Gastrocnemius medialis (tissue), 4 donors: ENCODE measurements around the gene CCM2. TPM values are rescaled to one million over a fixed set of nuclear protein-coding genes. Genes with fewer than 3 reads are reported as not detected.
"Not testable (repeated sequence)": the region's sequence is repeated elsewhere in the genome, so short reads cannot be mapped to it uniquely, and the experiment has no call there.

ENCODE experiments used
- ATAC-seq, 2 donors: fragments of 150-250 bp; one replicate each; pipeline ENCODE4 v1.9.1; 2016
- DNase-seq, 2 donors: peaks; one replicate each; pipeline ENCODE4 v3.0.0-alpha.2; 2019
- H3K27ac ChIP-seq, 4 donors: fragments of 200-600 bp; sonication (generic); 1 replicate in 1 of 4; 2 replicates in 3 of 4; pipeline ENCODE4 v1.5.1; 2016 to 2018; ENCODE audit warnings: mild to moderate bottlenecking in 2 of 4, moderate library complexity in 1 of 4
- H3K27me3 ChIP-seq, 3 donors: fragments of 200-600 bp; sonication (generic) in 2 of 3; 1 replicate in 1 of 3; 2 replicates in 2 of 3; pipeline versions ENCODE4 v1.5.1 to v1.6.0; 2016 to 2019; ENCODE audit warnings: mild to moderate bottlenecking in 1 of 3, moderate library complexity in 1 of 3
- H3K36me3 ChIP-seq, 2 donors: fragments of 200-600 bp; sonication (generic) in 1 of 2; one replicate each; pipeline ENCODE4 v1.5.1; 2017 to 2018
- H3K4me1 ChIP-seq, 2 donors: fragments of 200-600 bp; sonication (generic) in 1 of 2; one replicate each; pipeline ENCODE4 v1.5.1; 2016 to 2017; ENCODE audit warnings: mild to moderate bottlenecking in 2 of 2
- H3K4me3 ChIP-seq, 4 donors: fragments of 200-600 bp; sonication (generic) in 3 of 4; 1 replicate in 1 of 4; 2 replicates in 3 of 4; pipeline ENCODE4 v1.5.1; 2016 to 2019; ENCODE audit warnings: mild to moderate bottlenecking in 2 of 4
- H3K9me3 ChIP-seq, 3 donors: fragments of 200-600 bp; sonication (generic) in 2 of 3; 1 replicate in 1 of 3; 2 replicates in 2 of 3; pipeline ENCODE4 v1.5.1; 2016 to 2019
- CTCF ChIP-seq, 5 experiments: fragments of 450-650 bp in 3 of 5; fragments of 200-600 bp in 2 of 5; sonication (generic) in 2 of 5; IDR thresholded peaks in 4 of 5; conservative IDR thresholded peaks in 1 of 5; 1 replicate in 4 of 5; 2 replicates in 1 of 5; pipeline ENCODE4 v1.5.1; 2016 to 2019; ENCODE audit warnings: antibody characterized with exemption in 5 of 5, mild to moderate bottlenecking in 3 of 5, moderate library complexity in 3 of 5
- POLR2A ChIP-seq, 2 donors: fragments of 450-650 bp; IDR thresholded peaks; one replicate each; pipeline ENCODE4 v1.6.1; 2017; ENCODE audit warnings: antibody characterized with exemption in 2 of 2, mild to moderate bottlenecking in 2 of 2, moderate library complexity in 2 of 2
- in situ Hi-C, 4 donors: fragments of 200-750 bp; cut with MboI; loops; one replicate each; pipeline versions ENCODE4 v1.15.0 to v1.8.0; 2017; ENCODE audit warnings: low sequenced_read_pairs in 4 of 4
- intact Hi-C: fragments of 100-400 bp; cut with DNase I; formaldehyde crosslinking; loops from one replicate; pipeline ENCODE4 v1.15.1; 2023; ENCODE audit warnings: low total_unique reads
- total RNA-seq, 4 donors: library from RNA; depleted of rRNA; stranded (reverse); fragments of >200 nt; gene quantifications; one replicate each; pipeline versions ENCODE4 v1.1.0 to v1.2.3, GENCODE V29; 2016

Gene CCM2
- total RNA-seq, 4 donors from 2014 or later = 37.7 to 61.8 (median 47.4) TPM

DNA sequence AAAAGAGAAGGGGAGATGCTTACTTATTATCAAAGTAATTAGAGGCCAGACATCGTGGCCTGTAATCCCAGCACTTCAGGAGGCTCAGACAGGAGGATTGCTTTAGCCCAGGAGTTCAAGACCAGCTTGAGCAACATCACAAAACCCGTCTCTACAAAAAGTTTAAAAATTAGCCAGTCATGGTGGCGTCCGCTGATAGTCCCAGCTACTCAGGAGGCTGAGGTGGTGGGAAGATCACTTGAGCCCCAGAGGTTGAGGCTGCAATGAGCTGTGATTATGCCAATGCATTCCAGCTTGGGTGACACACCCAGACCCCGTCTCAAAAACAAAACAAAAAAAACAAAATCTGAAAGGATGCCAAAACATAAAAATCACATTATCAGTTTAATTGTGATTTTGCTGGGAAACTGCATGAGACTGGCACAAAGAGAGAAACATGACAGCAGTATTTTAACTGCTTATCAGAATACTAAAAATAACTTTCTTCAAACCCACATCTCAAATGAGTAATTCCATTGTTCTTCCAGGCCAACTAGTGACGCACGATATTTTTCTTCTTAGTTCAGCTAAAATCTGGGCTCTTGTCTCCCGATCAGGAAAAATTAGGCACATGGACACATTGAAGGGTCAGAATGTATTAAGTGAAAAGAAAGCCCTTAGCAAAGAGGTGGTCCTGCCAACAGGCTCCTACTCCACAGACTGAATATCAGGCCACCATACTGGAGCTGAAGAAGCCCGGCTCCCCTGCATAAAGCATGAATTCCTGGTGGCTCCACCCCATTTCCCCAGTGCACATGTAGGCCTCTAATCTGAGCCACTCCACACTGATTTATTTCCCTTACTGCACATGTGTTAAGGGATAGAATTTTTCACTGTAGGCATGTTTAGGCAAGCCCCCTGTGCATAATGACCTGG, 9.6 kb upstream of the CCM2 start:
- Histone ChIP-seq H3K27me3 (no peaks in the 10 kb centered on the region), H3K27ac (peak overlapping the region in 1 of 4 donors; percentile 8), H3K36me3 (no peaks in the 10 kb centered on the region), H3K9me3 (no peaks in the 10 kb centered on the region), H3K4me3 (no peak overlapping the region), H3K4me1 (peaks cover 11 to 13% of the 10 kb centered on the region in 2 donors)
- ATAC-seq (no peak), DNase-seq (no peak)
- TF ChIP-seq CTCF (IDR thresholded peaks at IDR 0.05 in 4 of 5, conservative IDR thresholded peaks at IDR 0.05 in 1 of 5) (no peak), POLR2A (IDR thresholded peaks at IDR 0.05) (no peak)
- in situ Hi-C loops (loop anchor here in 1 of 4 donors (10.0 kb wide), 2 partner anchors 114 to 406 kb away; partner anchors contain the start of gene TMED4), intact Hi-C loops (no loop called here)

DNA sequence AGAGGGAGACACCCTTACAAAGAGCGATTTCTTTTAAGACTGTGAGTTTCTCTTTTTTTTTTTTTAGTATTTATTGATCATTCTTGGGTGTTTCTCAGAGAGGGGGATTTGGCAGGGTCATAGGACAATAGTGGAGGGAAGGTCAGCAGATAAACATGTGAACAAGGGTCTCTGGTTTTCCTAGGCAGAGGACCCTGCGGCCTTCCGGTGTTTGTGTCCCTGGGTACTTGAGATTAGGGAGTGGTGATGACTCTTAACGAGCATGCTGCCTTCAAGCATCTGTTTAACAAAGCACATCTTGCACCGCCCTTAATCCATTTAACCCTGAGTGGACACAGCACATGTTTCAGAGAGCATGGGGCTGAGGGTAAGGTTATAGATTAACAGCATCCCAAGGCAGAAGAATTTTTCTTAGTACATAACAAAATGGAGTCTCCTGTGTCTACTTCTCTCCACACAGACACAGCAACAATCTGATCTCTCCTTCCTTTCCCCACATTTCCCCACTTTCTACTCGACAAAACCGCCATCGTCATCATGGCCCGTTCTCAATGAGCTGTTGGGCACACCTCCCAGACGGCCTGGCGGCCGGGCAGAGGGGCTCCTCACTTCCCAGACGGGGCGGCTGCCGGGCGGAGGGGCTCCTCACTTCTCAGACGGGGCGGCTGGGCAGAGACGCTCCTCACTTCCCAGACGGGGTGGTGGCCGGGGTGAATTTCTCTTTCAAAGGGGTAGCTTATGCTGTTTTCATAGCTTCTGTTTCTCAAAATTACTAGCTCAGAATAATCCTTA, 7.8 kb upstream of the CCM2 start:
- DNase-seq, H3K4me3 ChIP-seq, H3K27ac ChIP-seq, H3K27me3 ChIP-seq, H3K9me3 ChIP-seq, ATAC-seq, H3K36me3 ChIP-seq, H3K4me1 ChIP-seq, intact Hi-C loops: not testable (repeated sequence)
- in situ Hi-C loops = loop anchor here in 1 of 4 donors (10.0 kb wide), 2 partner anchors 113 to 407 kb away; partner anchors contain the start of gene TMED4

DNA sequence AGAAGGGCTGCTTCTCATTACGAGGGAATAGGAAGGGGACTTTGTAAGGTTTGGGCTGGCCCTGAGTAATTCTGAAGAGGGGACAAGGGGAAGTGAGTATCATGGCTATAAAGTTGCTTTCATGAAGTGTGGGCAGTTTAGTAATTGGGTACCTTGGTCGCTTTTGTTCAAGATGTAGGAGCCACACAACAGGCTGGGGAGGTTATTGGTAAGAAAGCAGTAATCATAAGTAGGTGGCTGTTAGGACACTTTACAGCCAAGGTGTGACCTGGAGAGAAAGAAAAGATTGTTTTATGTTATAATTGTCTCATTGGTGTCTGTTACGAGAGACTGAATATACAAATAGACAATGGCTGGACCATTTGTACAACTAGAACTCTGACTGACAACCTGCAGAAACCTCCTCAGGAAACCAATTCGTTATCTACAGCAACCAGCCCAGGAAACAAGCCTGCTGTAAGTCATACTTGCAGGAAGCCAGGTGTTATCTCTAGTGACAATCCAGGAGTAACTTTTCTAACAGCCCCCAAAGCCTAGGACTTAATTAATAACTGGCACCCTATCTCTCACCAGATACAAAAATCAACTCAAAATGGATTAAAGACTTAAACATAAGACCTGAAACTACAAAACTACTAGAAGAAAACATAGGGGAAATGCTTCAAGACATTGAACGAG, 5.0 kb upstream of the CCM2 start:
- Histone ChIP-seq H3K27ac (no peak overlapping the region), H3K4me1 (peaks cover 0 to 4% of the 10 kb centered on the region in 2 donors), H3K36me3 (no peaks in the 10 kb centered on the region), H3K27me3 (no peaks in the 10 kb centered on the region), H3K4me3 (no peak overlapping the region), H3K9me3 (no peaks in the 10 kb centered on the region)
- TF ChIP-seq CTCF (IDR thresholded peaks at IDR 0.05 in 4 of 5, conservative IDR thresholded peaks at IDR 0.05 in 1 of 5) = no peak
- TF ChIP-seq POLR2A (IDR thresholded peaks at IDR 0.05) = no peak
- no peak for DNase-seq
- no peak for ATAC-seq
- in situ Hi-C loops = loop anchor here in 1 of 4 donors (10.0 kb wide), 2 partner anchors 110 to 410 kb away; partner anchors contain the start of gene TMED4
- intact Hi-C loops = no loop called here

DNA sequence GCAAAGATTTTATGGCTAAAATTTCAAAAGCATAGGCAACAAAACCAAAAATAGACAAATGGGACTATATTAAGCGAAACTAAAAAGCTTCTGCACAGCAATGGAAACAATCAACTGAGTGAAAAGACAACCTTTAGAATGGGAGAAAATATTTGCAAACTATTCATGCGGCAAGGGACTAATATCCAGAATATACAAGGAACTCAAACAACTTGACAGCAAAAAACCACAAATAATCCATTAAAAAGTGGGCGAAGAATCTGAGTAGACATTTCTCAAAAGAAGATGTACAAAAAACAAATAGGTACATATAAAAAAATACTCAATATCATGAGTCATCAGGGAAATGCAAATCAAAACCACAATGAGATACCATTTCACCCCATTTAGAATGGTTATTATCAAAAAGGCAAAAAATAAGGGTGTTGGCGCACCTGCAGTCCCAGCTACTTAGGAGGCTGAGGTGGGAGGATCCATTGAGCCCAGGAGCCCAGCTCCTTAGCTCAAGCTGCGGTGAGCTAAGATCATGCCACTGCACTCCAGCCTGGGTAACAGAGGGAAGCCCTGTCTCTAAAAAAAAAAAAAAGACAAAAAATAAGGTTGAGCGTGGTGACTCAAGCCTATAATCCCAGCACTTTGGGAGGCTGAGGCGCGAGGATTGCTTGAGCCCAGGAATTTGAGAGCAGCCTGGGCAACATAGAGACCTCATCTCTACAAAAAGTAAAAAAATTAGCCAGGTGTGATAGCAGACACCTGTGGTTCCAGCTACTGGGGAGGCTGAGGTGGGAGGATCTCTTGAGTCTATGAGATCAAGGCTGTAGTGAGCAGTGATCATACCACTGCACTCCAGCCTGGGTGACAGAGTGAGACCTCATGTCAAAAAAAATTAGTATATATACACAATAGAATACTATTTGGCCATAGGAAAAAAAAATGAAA, 4.2 kb upstream of the CCM2 start:
- ATAC-seq (no peak), DNase-seq (no peak)
- Histone ChIP-seq H3K9me3 (no peaks in the 10 kb centered on the region), H3K4me1 (peaks cover 1 to 7% of the 10 kb centered on the region in 2 donors), H3K36me3 (no peaks in the 10 kb centered on the region), H3K4me3 (no peak overlapping the region), H3K27ac (no peak overlapping the region), H3K27me3 (no peaks in the 10 kb centered on the region)
- TF ChIP-seq CTCF (IDR thresholded peaks at IDR 0.05 in 4 of 5, conservative IDR thresholded peaks at IDR 0.05 in 1 of 5) (no peak), POLR2A (IDR thresholded peaks at IDR 0.05) (no peak)
- in situ Hi-C loops = loop anchor here in 1 of 4 donors (10.0 kb wide), 2 partner anchors 109 to 411 kb away; partner anchors contain the start of gene TMED4
- intact Hi-C loops = no loop called here
